Kidney glomerular epithelial cell (primary cell): ENCODE measurements around the gene MMRN1.

Source experiments
- DNase-seq: peaks from one replicate; lab custom pipeline; 2025; lab: John Stamatoyannopoulos, UW

Gene MMRN1

DNA sequence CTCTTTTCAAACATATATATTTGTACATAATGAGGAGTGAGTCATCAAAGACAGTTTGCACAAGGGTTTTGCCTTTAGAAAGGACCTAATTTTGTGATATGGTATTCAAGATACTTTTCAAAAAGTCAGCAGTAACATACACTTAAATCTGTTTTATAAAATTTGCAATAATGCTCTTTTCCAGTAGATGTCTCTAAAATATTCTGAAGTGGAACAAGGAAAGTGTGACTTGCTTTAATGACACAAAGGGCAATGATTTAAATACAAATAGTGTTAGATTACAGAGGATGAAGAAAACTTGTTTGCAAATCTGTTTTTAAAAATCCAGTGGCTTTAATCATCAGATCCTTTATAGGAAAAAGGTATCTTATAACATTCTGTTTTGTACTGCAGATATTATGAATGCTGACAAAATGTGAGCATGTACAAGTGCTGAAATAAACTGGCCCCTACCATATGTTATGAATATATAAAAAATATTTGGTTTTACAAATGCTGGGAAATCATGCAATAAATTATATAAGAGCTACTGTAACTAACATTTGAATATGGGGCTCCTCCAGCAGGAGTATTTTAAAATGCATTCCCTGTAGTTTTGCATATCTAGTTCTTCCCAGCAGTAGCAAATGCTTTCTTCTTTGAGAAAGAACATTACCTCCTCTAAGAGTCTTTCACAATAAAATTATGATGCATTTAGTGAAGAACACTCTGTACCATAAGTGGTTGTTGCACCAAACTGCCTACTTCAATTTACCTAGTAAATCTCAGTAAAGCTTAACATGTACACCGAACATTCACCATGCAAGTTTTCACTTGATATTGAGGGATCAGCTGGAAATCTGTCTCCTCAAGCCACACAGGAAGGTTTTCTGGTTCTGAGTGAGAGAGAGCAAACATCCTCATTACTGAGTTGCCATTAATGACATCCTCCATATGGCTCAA is 20.2 kb downstream of the MMRN1 start:
- no peak for DNase-seq

DNA sequence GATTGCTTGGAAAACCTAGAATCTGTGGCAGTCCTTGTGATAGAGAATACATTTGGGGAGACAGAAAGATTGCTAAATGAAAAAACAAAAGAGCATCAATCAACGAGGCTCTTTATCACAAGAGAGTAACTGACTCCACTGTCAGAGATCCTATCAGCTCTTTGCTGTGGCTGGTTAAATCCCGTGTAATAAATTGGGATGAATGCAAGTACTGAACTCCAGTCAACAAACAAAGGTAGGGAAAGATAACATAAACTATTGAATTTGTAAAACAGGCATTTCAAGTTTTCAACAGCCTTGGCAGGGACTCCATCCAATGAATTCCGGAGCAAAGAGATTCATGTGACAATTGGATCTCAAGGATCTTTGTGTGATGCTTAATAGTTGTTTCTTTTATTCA is 21.3 kb downstream of the MMRN1 start:
- no peak for DNase-seq

DNA sequence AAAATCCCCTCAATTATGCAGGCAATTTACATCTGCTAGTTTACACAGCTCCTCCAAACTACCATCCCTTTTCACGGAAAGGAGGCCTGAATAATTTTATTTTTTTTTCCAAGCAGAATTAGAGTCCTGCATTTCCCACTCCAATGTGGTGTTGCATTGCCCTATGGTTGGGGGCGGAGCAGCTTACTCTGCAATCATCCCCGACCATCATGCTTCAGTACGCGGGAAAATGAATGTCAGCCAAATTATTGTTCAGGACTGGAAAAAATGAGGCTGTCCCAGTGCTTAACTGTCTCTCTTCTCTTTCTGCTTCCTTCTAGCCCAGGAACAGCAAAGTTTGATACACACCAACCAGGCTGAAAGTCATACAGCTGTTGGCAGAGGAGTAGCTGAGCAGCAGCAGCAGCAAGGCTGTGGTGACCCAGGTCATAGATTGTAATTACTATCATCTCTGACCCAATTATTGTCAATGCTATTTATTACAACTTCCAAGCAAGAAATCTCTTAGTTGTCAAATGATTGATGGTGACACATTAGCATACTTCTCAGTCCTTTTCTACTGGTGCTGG is 28.3 kb downstream of the MMRN1 start:
- no peak for DNase-seq

DNA sequence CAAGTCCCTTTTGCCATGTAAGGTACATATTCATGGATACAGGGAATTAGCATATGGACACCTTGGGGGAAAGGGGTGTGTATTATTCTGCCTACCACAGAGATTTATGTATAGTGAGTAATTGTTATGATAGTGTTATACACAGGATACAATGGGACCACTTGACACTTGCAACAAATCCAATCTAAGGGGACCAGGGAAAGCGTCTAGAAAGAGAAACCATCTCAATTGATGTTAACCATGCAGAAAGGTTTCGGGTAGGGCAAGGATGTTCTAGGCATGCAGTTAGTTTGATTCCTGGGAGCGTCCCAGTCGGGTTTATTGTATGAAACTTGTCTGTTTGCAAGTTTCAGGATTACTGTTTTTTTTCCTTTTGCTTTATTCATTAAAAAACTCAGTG is 34.2 kb downstream of the MMRN1 start:
- no peak for DNase-seq

DNA sequence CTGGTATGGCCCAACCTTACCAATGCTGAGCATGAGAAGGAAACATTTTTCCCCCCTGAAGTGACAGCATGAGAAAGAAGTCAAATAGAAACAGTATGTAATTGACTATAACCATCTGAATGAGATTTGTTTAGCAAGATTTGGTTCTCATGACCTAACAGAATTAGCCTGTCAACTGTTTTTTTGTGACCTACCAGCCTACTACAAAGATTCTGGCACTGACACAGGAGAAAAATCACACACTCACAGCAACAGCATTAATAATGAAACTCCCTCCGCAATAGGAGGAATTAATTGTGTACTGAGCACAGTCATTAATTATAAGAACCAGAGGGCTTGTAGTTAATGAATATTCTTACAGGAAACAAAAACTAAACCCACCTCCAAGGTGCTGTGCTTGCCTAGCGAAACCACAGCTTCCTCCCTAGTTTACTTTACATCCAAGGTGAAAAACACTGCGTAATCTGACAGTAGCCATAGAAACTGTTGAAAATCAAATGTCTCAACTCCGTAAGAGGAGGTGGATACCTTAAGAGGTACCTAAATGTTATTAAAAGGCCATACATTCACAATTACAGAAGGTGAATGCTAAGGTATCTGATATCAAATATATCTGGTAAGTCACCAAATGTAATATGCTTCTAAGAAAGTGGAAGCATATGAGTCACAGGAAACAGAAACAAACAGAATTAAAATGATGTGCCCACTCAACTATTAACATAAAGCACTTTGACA is 34.9 kb downstream of the MMRN1 start:
- peak; percentile 21 for DNase-seq

DNA sequence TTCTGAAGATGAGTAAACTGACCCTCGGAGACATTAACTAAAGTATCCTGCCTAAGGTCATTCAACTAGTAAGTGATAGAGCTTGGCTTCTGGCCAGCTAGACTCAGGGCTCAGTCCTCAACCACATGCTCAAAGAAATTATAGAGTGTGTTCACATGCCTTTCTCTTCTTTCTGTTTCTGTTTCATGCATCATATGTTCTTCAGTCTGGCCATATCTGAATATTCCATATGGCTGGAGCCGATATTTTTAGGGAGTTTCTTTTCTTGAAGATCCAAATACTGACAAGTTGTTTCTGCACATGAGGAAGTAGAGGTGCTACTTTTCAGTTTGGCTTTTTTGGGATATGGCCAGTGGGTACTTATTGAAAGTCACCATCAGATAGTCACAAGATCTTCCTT is 44.9 kb downstream of the MMRN1 start:
- no peak for DNase-seq

DNA sequence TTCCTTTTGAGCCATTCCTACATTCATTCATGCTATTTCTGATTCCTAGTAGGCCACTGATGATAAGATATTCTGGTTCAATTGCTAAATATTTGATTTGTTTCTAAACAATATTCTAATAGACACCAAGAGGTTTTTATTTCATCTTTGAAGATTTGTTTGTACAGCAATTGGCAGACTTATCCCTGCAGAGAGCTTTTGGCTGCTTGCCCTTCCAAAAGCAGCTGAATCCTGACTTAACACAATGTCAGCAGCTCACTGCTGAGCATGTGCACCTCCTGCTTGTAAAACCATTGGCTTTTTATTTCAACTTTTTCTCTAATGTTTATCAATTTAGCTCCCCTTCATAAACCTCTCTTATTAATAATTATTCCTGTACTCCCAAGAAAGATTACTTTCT is 45.3 kb downstream of the MMRN1 start:
- DNase-seq = no peak

DNA sequence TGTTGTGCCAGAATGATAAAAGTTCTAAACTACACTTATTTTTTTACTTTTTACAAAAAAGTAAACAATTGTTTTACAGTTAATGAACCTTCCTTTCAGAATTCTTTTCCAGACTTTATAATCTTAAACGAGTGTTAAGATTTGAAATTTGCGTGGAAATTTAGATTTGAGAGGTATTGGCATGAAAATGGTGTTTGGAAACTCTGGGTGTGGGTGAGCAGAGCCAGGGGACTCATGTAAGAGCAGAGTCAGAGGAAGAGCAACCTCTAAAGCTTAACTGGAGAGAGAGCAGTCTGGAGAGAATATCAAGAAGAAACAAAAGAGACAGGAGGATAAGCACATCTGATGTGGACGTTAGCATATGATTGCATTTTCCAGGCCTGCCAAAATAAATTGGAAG is 48.2 kb downstream of the MMRN1 start:
- DNase-seq = no peak

DNA sequence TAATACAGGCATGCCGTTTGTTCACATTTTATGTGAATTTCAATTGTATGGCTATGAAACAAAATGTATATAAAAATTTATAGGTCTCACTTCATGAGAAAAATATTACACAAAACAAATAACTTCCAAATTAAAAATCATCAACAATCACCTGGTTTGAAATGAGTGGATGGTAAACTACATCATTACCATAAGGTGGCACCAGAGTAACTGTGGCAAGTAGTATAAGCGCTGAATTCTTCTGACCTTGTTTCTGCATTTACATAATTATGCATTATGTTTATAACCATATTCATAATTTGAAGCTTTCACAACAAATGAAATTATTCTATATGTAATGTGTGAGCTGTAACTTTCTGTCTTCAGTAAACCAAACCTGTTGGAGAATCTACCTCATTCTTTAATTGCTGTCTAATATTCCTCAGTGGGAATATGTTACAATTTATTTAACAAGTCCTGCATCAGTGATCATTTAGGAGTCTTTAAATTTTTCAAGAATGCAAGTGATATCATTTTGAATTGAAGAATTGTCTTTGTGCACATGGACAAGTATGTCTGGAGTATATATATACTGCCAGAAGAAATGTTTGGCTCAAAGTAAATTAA is 55.2 kb downstream of the MMRN1 start:
- DNase-seq = no peak

DNA sequence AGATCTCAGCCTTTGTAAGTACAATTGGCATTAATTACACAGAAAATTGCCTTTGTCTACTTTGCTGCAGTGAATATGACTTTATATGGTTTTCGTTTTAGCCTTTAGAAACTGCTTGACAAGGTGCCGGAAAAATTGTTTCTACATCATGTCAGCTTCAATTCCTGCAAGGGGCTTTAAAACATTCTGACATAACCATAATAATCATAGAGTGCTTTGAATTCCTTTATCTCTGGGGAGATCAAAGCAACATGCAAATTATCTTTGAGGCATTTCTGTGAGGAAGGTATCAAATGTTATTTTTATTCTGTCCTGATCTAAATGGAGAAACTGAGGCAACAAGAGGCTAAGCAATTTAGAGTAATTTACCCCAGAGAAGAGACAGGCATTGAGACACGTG is 57.8 kb downstream of the MMRN1 start:
- DNase-seq = no peak

DNA sequence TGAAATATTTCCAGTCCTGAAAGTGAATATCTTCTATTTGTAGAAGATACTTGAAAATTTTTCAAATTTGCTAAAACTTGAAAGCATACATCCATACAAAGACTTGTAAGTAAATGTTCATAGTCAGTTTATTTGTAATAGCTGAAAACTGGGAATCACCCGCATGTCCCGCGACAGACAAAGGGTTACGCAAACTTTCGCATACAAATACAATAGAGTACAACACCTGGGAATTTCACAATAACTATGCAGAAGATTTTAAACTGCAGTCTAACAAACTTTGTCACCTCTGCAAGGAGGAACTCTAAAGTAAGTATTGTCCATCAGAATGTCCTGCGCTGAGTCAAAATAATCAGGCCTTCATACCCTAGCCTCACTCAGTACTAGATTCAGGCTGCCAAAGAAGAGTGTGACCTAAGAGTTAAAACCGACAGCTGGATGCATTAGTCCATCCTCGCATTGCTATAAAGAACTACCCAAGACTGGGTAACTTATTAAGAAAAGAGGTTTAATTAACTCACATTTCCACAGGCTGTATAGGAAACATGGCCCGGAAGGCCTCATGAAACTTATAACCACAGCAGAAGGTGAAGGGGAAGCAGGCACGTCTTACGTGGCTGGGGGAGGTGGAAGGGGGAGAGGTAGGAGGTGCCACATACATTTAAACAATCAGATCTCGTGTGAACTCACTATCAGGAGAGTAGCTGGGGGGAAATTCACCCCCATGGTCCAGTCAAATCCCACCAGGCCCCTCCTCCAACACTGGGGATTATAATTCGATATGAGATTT is 60.4 kb downstream of the MMRN1 start:
- no peak for DNase-seq

DNA sequence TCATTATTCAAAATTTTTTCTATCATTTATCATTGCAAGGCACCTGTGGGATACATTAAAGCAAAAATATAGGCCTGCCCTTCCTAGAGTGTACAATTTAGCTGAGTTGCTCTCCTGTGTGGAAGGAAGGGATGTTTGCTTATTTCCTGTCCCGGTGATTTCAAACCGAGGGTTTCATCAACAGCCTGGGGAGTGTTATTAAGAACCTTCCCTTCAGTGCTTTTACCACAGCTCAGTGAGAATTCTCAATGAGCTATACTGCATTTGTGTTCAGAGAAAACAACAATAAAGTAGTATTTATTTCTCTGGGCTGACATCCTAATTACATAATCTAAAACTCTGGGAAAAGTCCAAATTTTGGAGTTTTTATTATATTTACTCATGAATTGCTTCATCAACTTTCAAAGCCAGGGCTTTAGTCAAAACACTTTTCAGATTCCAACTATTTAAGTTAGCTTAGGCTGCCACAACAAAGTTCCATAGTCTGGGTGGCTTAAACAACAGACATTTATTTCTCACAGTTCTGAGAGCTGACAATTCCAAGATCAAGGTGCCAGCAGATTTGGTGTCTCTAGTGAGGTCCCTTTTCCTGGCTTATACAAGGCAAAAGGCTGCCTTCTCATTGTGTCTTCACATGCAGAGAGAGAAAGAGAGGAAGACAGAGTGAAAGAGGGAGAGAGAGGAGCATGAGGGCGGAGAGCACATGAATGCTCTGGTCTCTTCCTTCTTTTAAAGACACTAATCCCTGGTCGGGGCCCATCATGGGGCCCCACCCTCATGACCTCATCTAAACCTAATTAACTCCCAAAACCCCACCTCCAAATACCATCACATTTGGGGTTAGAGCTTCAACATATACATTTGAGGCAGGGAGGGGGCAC is 62.6 kb downstream of the MMRN1 start:
- DNase-seq = no peak

DNA sequence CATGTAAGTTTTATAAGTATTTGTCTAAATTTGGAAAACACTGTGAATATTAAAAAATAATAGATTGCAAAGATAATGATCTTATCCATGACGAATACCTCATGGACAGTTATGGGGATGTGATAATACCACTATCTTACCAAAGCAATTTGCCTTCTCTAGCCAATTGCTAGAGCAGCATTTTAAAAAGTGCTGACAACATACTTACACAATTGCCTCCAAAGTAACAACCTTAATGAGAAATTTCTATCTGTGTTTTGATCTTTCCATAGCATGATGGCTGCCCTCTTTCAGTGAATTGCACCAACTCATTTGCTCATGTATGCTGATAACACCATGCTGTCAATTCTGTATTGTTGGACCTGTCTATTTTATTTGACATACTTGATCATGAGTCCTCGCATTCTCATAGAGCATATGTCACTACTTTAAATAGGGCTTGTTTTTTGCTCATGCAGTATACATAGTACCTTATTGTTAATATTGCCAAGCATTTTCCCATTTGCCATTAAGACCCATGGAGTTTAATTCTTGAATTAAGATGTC is 87.2 kb downstream of the MMRN1 start:
- no peak for DNase-seq

DNA sequence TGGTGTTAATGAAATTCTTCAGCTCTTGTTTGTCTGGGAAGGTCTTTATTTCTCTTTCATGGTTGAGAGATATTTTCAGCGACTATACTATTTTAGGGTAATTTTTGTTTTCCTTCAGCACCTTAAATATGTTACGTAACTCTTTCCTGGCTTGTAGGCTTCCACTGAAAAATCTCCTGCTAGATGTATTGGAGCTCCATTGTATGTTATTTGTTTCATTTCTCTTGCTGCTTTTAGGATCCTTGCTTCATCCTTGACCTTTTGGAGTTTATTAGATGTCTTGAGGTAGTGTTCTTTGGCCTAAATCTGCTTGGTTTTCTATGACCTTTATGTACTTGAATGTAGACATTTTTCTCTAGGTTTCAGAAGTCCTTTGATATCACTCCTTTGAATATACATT is 93.6 kb downstream of the MMRN1 start:
- no peak for DNase-seq

DNA sequence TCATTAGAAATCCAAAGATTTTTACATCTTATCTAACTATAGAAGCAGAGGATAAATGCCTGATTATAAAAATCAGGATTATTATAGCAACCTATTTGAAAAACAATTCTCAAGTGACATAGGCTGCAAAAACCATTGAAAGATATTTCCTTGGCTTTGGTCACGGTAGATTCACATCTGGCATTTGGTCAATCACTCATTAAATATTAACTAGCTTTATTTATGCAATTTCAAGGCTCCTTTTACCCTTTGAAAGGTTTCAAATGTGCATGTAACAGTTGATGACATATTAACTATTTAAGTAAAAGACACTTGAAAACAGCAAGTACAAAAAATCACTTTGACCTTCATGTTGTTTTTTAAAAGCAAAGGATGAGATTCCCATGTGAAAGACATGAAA is 98.1 kb downstream of the MMRN1 start:
- DNase-seq = peak; percentile 59

DNA sequence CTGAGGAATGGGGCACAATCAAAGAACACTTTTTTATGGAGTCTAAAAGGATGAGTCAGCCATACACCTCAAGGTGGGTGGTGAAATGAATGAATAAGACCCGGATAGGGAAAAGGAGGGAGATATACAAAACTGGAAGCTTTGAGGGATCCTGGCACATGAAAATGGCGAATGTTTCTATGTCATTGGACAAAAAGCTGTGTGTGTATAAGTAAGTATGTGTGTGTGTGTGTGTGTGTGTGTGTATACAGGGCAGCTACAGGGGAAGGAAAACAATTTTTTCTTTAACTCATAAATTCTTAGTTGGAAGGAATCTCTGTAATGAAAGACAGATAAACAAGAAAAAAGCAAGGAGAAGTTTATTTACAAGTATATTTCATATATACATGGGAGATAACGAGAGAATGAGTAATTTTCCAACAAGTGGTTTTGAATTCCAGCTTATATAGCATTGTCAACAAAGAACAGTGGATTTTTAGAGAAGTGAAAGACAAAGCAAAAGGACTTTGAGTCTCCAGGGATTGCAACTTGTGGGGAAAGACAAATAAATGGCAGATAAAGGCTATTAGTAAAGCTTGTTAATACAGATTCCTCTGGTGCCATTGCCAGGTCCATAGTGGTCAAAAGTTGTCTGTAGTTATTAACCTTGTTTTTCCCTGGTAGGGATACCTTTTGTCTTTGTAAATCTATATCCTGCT is 99.7 kb downstream of the MMRN1 start:
- DNase-seq = no peak

DNA sequence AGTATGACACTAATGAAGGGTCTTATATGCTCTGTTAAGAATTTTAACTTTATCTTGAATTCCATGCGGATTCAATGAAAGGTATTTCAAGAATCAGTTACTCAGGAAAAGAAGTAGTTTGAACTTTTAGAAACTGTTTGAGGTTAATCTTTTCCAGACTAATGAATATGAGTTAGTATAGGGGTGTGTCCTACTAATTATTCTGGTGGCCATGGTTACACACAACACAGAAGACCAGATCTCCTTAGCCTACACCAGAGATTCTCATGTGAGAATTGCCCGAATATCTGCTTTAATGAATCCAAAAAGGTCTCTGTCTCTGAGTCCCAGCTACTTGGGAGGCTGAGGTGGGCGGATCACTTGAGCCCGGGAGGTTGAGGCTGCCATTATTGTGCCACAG is 100.4 kb downstream of the MMRN1 start:
- DNase-seq = no peak

DNA sequence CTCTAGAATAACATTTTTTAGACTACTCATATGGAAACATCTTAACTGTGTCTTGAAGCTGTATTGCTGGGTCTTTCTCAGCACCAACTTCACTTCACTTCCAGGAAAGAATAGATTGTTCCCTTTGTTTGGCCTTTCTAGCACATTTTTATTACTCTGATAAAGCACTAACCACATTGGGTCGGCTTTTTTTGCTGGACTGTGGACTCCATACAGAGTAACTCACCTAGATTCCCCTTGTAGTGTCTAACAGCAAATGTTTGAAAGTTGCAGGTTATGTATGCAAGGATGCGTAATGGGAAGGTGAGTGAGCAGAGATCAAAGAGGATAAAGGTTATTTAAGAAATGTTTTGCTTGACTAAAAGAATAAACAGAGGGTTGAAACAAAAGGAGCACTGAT is 101.2 kb downstream of the MMRN1 start:
- no peak for DNase-seq

DNA sequence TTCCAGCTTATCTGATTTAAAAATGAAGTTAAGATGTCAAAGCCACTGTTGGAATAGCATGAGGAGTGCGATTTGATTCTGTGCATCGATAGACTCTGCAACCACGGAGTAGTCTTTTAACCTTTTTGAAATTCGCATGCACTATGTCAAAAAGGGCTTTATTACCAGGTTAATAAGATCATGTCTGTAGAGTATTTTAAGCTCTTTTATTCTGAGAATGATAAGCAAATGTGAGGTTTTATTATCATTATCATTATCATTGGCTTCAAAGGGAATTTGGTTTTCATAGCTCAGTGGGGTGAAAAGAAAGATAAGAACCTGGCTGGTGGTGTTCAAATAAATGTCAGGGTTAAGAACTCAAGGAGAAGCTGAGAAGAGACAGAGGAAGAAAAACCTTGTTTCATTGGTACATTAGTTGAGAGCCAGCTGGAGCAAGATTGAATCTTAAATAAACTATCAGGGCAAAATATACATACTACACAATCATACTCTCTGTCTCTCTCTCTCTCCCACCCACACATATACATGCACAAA is 102.6 kb downstream of the MMRN1 start:
- DNase-seq = no peak
